H1 (cell line): ENCODE measurements around the gene PSD. TPM values are rescaled to one million over a fixed set of nuclear protein-coding genes. Genes with fewer than 3 reads are reported as not detected.
A peak's percentile ranks its signal among the peaks of the same experiment; 100 is the strongest.

Experiments used
- CTCF ChIA-PET: fragments of 300-600 bp; sonication (Branson Sonifier 250); formaldehyde crosslinking; loops from one replicate; lab custom pipeline; 2021; ENCODE audit not compliant: partially characterized antibody; lab: Charles Lee
- POLR2A ChIA-PET: fragments of 300-600 bp; sonication (Branson Sonifier 250); formaldehyde crosslinking; loops from one replicate; lab custom pipeline; 2021; ENCODE audit warnings: inconsistent platforms; ENCODE audit not compliant: partially characterized antibody; lab: Charles Lee
- DNase-seq, 2 experiments: peaks; one replicate each; pipeline versions ENCODE4 v3.0.0 to v3.0.0-alpha.2; 2010 to 2022; ENCODE audit warnings: low spot score in 2 of 2, low read depth in 1 of 2, mixed read lengths in 1 of 2
- FAIRE-seq: peaks from 2 replicates; lab custom pipeline; 2011; peaks lifted over from hg19 to GRCh38; lab: Jason Lieb, UNC
- H2AFZ ChIP-seq: 2 replicates; pipeline ENCODE4 v1.8.1; 2012; ENCODE audit warnings: low read length, inconsistent platforms
- H2AK5ac ChIP-seq: 2 replicates; pipeline ENCODE4 v1.6.1; 2013; ENCODE audit warnings: low read depth, low read length
- H2BK120ac ChIP-seq: replicated peaks from 2 replicates; pipeline ENCODE3; 2013; ENCODE audit warnings: low read depth, low read length, inconsistent platforms
- H2BK12ac ChIP-seq: 2 replicates; pipeline ENCODE4 v1.6.1; 2013; ENCODE audit warnings: low read depth, low read length
- H2BK15ac ChIP-seq: 2 replicates; pipeline ENCODE4 v1.6.1; 2013; ENCODE audit warnings: low read length
- H2BK20ac ChIP-seq: 2 replicates; pipeline ENCODE4 v1.6.1; 2013; ENCODE audit warnings: low read length
- H2BK5ac ChIP-seq: 2 replicates; pipeline ENCODE4 v1.6.1; 2013; ENCODE audit warnings: low read depth, low read length
- H3K14ac ChIP-seq: 2 replicates; pipeline ENCODE4 v1.6.1; 2013; ENCODE audit warnings: inconsistent platforms; ENCODE audit not compliant: insufficient read length
- H3K18ac ChIP-seq: 2 replicates; pipeline ENCODE4 v1.6.1; 2013; ENCODE audit warnings: low read length; ENCODE audit errors: extremely low read depth
- H3K23ac ChIP-seq: 2 replicates; pipeline ENCODE4 v1.6.1; 2013; ENCODE audit warnings: inconsistent platforms; ENCODE audit not compliant: insufficient read length
- H3K23me2 ChIP-seq: 2 replicates; pipeline ENCODE4 v1.6.1; 2013; ENCODE audit warnings: low read depth, low read length
- H3K27ac ChIP-seq: 2 replicates; pipeline ENCODE4 v1.6.1; 2011; ENCODE audit warnings: low read depth, low read length, inconsistent platforms
- H3K27me3 ChIP-seq, 4 experiments: replicated peaks in 1 of 4; 1 replicate in 1 of 4; 2 replicates in 3 of 4; pipeline versions ENCODE4 v1.6.1 to v1.8.1; 2011 to 2013; ENCODE audit warnings: low read length in 3 of 4, mild to moderate bottlenecking in 3 of 4, inconsistent platforms in 2 of 4, mixed read lengths in 2 of 4, moderate library complexity in 1 of 4; ENCODE audit not compliant: control insufficient read depth in 3 of 4, insufficient read depth in 3 of 4; ENCODE audit errors: extremely low read depth in 1 of 4
- H3K36me3 ChIP-seq, 4 experiments: 2 replicates each; pipeline versions ENCODE4 v1.6.1 to v1.8.1; 2011 to 2013; ENCODE audit warnings: mild to moderate bottlenecking in 4 of 4, low read length in 3 of 4, moderate library complexity in 2 of 4, control low read depth in 1 of 4, inconsistent platforms in 1 of 4; ENCODE audit not compliant: insufficient read depth in 4 of 4, control insufficient read depth in 2 of 4
- H3K4ac ChIP-seq: replicated peaks from 2 replicates; pipeline ENCODE3; 2013; ENCODE audit warnings: low read length, low read depth, mixed read lengths, inconsistent platforms; ENCODE audit not compliant: insufficient read length
- H3K4me1 ChIP-seq, 4 experiments: replicated peaks in 1 of 4; 1 replicate in 1 of 4; 2 replicates in 3 of 4; pipeline versions ENCODE4 v1.6.1 to v1.8.1; 2011 to 2013; ENCODE audit warnings: low read length in 3 of 4, inconsistent platforms in 2 of 4, mixed read lengths in 1 of 4; ENCODE audit not compliant: insufficient read depth in 4 of 4, control insufficient read depth in 3 of 4
- H3K4me2 ChIP-seq, 2 experiments: 2 replicates each; pipeline versions ENCODE4 v1.6.1 to v1.8.1; 2011 to 2013; ENCODE audit warnings: low read depth in 2 of 2, low read length in 2 of 2, control low read depth in 1 of 2, inconsistent platforms in 1 of 2, mild to moderate bottlenecking in 1 of 2; ENCODE audit not compliant: insufficient read depth in 1 of 2
- H3K4me3 ChIP-seq, 4 experiments: fragments of 200-600, 300-600 bp in 1 of 4; sonication (generic), shearing (Covaris generic), sonication (Bioruptor Twin) in 1 of 4; 2 replicates each; pipeline versions ENCODE4 v1.5.1 to v1.8.1; 2011 to 2016; ENCODE audit warnings: low read length in 4 of 4, low read depth in 3 of 4, control low read depth in 2 of 4, inconsistent platforms in 2 of 4, mild to moderate bottlenecking in 2 of 4, mixed read lengths in 1 of 4, moderate library complexity in 1 of 4; ENCODE audit not compliant: insufficient read depth in 2 of 4; ENCODE audit errors: extremely low read depth in 1 of 4
- H3K56ac ChIP-seq: replicated peaks from 2 replicates; pipeline ENCODE3; 2013; ENCODE audit warnings: low read depth, mild to moderate bottlenecking, mixed read lengths, low read length, inconsistent platforms; ENCODE audit not compliant: insufficient read length
- H3K79me1 ChIP-seq: 2 replicates; pipeline ENCODE4 v1.6.1; 2013; ENCODE audit warnings: low read depth, low read length, control low read depth
- H3K79me2 ChIP-seq, 2 experiments: 2 replicates each; pipeline versions ENCODE4 v1.6.1 to v1.8.1; 2012 to 2013; ENCODE audit warnings: low read length in 2 of 2, mild to moderate bottlenecking in 2 of 2, inconsistent platforms in 1 of 2; ENCODE audit not compliant: insufficient read depth in 2 of 2, control insufficient read depth in 1 of 2
- H3K9ac ChIP-seq, 4 experiments: replicated peaks in 1 of 4; 1 replicate in 1 of 4; 2 replicates in 3 of 4; pipeline versions ENCODE4 v1.6.1 to v1.8.1; 2011 to 2013; ENCODE audit warnings: low read depth in 3 of 4, low read length in 3 of 4, control low read depth in 2 of 4, mild to moderate bottlenecking in 2 of 4, moderate library complexity in 2 of 4, inconsistent platforms in 1 of 4; ENCODE audit errors: extremely low read depth in 1 of 4
- H3K9me3 ChIP-seq, 2 experiments: 2 replicates each; pipeline versions ENCODE4 v1.6.1 to v1.8.1; 2012 to 2013; ENCODE audit warnings: mild to moderate bottlenecking in 2 of 2, moderate library complexity in 2 of 2, control low read depth in 1 of 2, inconsistent platforms in 1 of 2, low read depth in 1 of 2, low read length in 1 of 2, mixed read lengths in 1 of 2; ENCODE audit not compliant: insufficient read depth in 2 of 2
- H4K20me1 ChIP-seq, 2 experiments: replicated peaks in 1 of 2; 2 replicates each; pipeline versions ENCODE3 to v1.8.1; 2011 to 2013; ENCODE audit warnings: inconsistent platforms in 2 of 2, low read length in 2 of 2, mild to moderate bottlenecking in 1 of 2; ENCODE audit not compliant: insufficient read depth in 2 of 2, control insufficient read depth in 1 of 2
- H4K5ac ChIP-seq: 2 replicates; pipeline ENCODE4 v1.6.1; 2013; ENCODE audit warnings: low read length, low read depth, mixed read lengths, inconsistent platforms; ENCODE audit not compliant: insufficient read length
- H4K8ac ChIP-seq: 2 replicates; pipeline ENCODE4 v1.8.0; 2013; ENCODE audit warnings: mild to moderate bottlenecking, moderate library complexity, low read length, inconsistent platforms; ENCODE audit not compliant: insufficient read depth; ENCODE audit errors: extremely low read depth
- H4K91ac ChIP-seq: replicated peaks from 2 replicates; pipeline ENCODE3; 2013; ENCODE audit warnings: low read length, mixed read lengths, inconsistent platforms; ENCODE audit not compliant: insufficient read length
- SIRT6 ChIP-seq: IDR thresholded peaks from one replicate; pipeline ENCODE4 v1.7.1; 2012; ENCODE audit warnings: low read length, inconsistent platforms
- WGBS, 2 experiments: shearing (Covaris generic) in 1 of 2; methylation state at CpG; one replicate each; pipeline versions ENCODE4 v1.1.6 to v1.1.7; 2013 to 2015; ENCODE audit warnings: low lambda C conversion rate in 2 of 2, mixed read lengths in 2 of 2, inconsistent platforms in 1 of 2, low coverage in 1 of 2, missing lambda C conversion rate in 1 of 2; ENCODE audit not compliant: insufficient replicate concordance in 2 of 2, insufficient coverage in 1 of 2, insufficient read length in 1 of 2; ENCODE audit errors: extremely low coverage in 1 of 2, missing lambda C conversion rate in 1 of 2; 5-methylcytosine and 5-hydroxymethylcytosine counted together
- polyA plus RNA-seq, 7 experiments: library from polyadenylated mRNA; depleted of rRNA in 3 of 7; stranded (reverse) in 5 of 7; unstranded in 2 of 7; fragments of >200 nt in 5 of 7; fragments of 200-250 nt in 2 of 7; gene quantifications; 1 replicate in 5 of 7; 2 replicates in 1 of 7; 4 replicates in 1 of 7; pipeline versions ENCODE4 v1.2.1 to v1.2.3, GENCODE V29; 2011 to 2013; ENCODE audit warnings: missing spikeins in 2 of 7, mixed read lengths in 2 of 7
- total RNA-seq: library from RNA; stranded (reverse); fragmentation: NEBNext Ultra II Directional; extraction: Animal tissue kit (Norgen Biotek cat#: 25700); gene quantifications from 2 replicates; pipeline ENCODE4 v1.2.1, GENCODE V29; 2021
- TF ChIP-seq, protein P1 (sequence below): IDR thresholded peaks from 2 replicates; pipeline ENCODE4 v1.6.1; 2012; ENCODE audit warnings: inconsistent platforms

Gene PSD
- total and polyA plus RNA-seq, 2 of the 8 experiments (the other 6 are each of a cell fraction or from before 2014, with no cell fraction given) = 5.4 to 6.0 TPM

DNA sequence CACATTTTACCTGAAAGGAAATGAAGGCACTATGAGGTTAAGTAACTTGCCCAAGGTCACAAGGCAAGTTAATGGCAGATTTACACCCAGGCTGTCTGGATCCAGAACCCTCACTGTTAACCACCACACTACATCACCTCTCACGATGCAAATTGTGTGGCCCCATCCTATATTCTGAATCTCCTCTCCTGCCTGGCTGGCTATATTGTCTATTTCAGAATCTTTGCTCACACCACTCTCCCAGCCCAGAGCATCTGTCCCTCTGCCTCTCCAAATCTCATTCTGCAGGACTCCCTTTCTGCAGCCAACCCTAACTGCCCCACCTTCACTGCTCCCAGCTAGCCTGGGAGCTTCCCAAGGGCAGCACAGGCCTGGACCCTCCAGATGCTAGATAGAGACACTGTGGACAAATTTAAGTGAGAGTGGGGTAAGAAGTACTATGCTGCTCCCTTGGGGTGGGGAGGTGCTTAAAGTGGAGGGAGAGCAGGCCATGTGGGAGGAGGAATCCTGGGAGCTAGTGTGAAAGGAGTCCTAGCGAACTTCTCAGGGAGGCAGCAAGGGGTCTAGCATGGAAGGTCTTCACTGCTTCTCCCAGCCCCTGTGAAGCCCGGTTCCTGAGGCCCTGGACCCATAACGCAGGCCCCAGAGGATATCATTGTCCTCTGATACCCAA, 13.0 kb upstream of the PSD start:
- no peaks in the 10 kb centered on the region; a peak in 1 of 4 replicates for H3K79me2 ChIP-seq
- peak overlapping the region; percentile 66 to 92 (median 84) for H3K4me3 ChIP-seq
- H3K23ac ChIP-seq = no peak overlapping the region
- TF ChIP-seq SIRT6 = no peak
- TF ChIP-seq, protein P1, sequence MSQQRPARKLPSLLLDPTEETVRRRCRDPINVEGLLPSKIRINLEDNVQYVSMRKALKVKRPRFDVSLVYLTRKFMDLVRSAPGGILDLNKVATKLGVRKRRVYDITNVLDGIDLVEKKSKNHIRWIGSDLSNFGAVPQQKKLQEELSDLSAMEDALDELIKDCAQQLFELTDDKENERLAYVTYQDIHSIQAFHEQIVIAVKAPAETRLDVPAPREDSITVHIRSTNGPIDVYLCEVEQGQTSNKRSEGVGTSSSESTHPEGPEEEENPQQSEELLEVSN = peak; percentile 71
- H3K9ac ChIP-seq = peak overlapping the region in 3 of 4 experiments; percentile 61 to 82 (median 79); a peak in 6 of 7 replicates
- peaks cover 0 to 18% (median 13%) of the 10 kb centered on the region in 4 experiments; a peak in 6 of 7 replicates for H3K4me1 ChIP-seq
- H3K4ac ChIP-seq = peak overlapping the region; percentile 13
- no peak overlapping the region for H3K14ac ChIP-seq
- peak overlapping the region; percentile 53 for H2BK5ac ChIP-seq
- H3K27ac ChIP-seq = peak overlapping the region; percentile 72; the same call in 1 of the 2 replicates
- H3K36me3 ChIP-seq = no peaks in the 10 kb centered on the region; a peak in 1 of 8 replicates
- POLR2A ChIA-PET = interaction anchor here (0.9 to 9.0 kb wide), 16 partner anchors 9 to 312 kb away, joined by 3 to 75 read pairs (median 4); partner anchors contain the start of genes ACTR1A, C10orf95, FBXL15 and NFKB2
- H4K5ac ChIP-seq = peak overlapping the region; percentile 49
- peak overlapping the region; percentile 85 for H3K18ac ChIP-seq
- peak overlapping the region; percentile 78 for H2AFZ ChIP-seq
- peak overlapping the region; percentile 92 for H4K91ac ChIP-seq
- peak overlapping the region; percentile 93 to 94 for H3K4me2 ChIP-seq
- H2BK12ac ChIP-seq = peak overlapping the region; percentile 35; the same call in 1 of the 2 replicates
- no peaks in the 10 kb centered on the region for H3K9me3 ChIP-seq
- no peak for DNase-seq
- CTCF ChIA-PET = interaction anchor here (1.0 to 7.5 kb wide), 10 partner anchors 9 to 47 kb away, joined by 3 to 40 read pairs (median 4); partner anchors contain the start of genes C10orf95 and FBXL15
- no peak overlapping the region for H2BK20ac ChIP-seq
- H3K23me2 ChIP-seq = peaks cover 9% of the 10 kb centered on the region
- H2AK5ac ChIP-seq = peak overlapping the region; percentile 66; the same call in 1 of the 2 replicates
- peak overlapping the region; percentile 87; the same call in 1 of the 2 replicates for H4K8ac ChIP-seq
- H3K56ac ChIP-seq = peak overlapping the region; percentile 59
- H3K79me1 ChIP-seq = no peaks in the 10 kb centered on the region
- 27% methylated on average over 4 of the region's 4 CpGs; no CpG with 5 or more reads in 1 of the 2 experiments for WGBS, 2 experiments
- no peak overlapping the region for H2BK120ac ChIP-seq
- no peaks in the 10 kb centered on the region for H4K20me1 ChIP-seq
- H2BK15ac ChIP-seq = peak overlapping the region; percentile 23; the same call in 1 of the 2 replicates
- H3K27me3 ChIP-seq = peaks cover 13 to 35% (median 31%) of the 10 kb centered on the region in 4 experiments
- no peak for FAIRE-seq
